BJ (cell line): ENCODE data around the gene TMEM14A. TPM values are rescaled to one million over a fixed set of nuclear protein-coding genes. Genes with fewer than 3 reads are reported as not detected.

ENCODE experiments used
- CTCF ChIA-PET: fragments of 350-600 bp; formaldehyde crosslinking; extraction: SDS; loops from one replicate; lab custom pipeline; 2021; ENCODE audit warnings: antibody characterized with exemption, inconsistent platforms; lab: Yijun Ruan, JAX
- POLR2A ChIA-PET: fragments of 300-600 bp; sonication (Branson Sonifier 250); formaldehyde crosslinking; extraction: SDS; loops from one replicate; lab custom pipeline; 2021; ENCODE audit warnings: antibody characterized with exemption; lab: Charles Lee
- DNase-seq: peaks from one replicate; pipeline ENCODE4 v3.0.0-alpha.2; 2011; ENCODE audit warnings: low read depth
- H3K27me3 ChIP-seq: 2 replicates; pipeline ENCODE4 v1.6.0; 2011; ENCODE audit warnings: low read length; ENCODE audit not compliant: control insufficient read depth, insufficient read depth
- H3K36me3 ChIP-seq: 2 replicates; pipeline ENCODE4 v1.5.1; 2011; ENCODE audit warnings: low read length; ENCODE audit not compliant: control insufficient read depth, insufficient read depth
- H3K4me3 ChIP-seq: 2 replicates; pipeline ENCODE4 v1.5.1; 2011; ENCODE audit warnings: low read depth, mild to moderate bottlenecking, control low read depth, low read length
- CTCF ChIP-seq: IDR thresholded peaks from 2 replicates; pipeline ENCODE4 v1.5.1; 2011; ENCODE audit warnings: low read depth, mild to moderate bottlenecking, control low read depth, inconsistent platforms, low read length, moderate library complexity; ENCODE audit not compliant: insufficient read depth
- polyA plus RNA-seq: library from polyadenylated mRNA; depleted of rRNA; stranded (reverse); fragments of >200 nt; gene quantifications from 2 replicates; pipeline ENCODE4 v1.2.3, GENCODE V29; 2011

The TMEM14A gene
- polyA plus RNA-seq, 1 experiment, result 20.4 TPM

- CTCF ChIA-PET, result no interaction called here
- POLR2A ChIA-PET, result no interaction called here
These were observed 47.6 kb downstream of the TMEM14A start for GRCh38 chr6:52718550-52718949.

GRCh38 chr6:52720321-52720720 lies 49.4 kb downstream of the TMEM14A start:
- Histone ChIP-seq H3K36me3 (no peaks in the 10 kb centered on the region), H3K27me3 (no peaks in the 10 kb centered on the region), H3K4me3 (no peak overlapping the region)
- ChIA-PET CTCF (no interaction called here), POLR2A (no interaction called here)
- no peak for DNase-seq
- TF ChIP-seq CTCF, result no peak

More at GRCh38 chr6:52718550-52718949, 47.6 kb downstream of the TMEM14A start:
- no peaks in the 10 kb centered on the region for H3K36me3 ChIP-seq
- H3K27me3 ChIP-seq, result no peaks in the 10 kb centered on the region
- TF ChIP-seq CTCF, result no peak
- no peak for DNase-seq
- no peak overlapping the region for H3K4me3 ChIP-seq

GRCh38 chr6:52724042-52724405 lies 53.1 kb downstream of the TMEM14A start:
- no peaks in the 10 kb centered on the region for H3K36me3 ChIP-seq
- no peak for TF ChIP-seq CTCF
- ChIA-PET CTCF (interaction anchor here (0.6 to 2.3 kb wide), 6 partner anchors 8 to 177 kb away, joined by 3 to 8 read pairs (median 3); no protein-coding TSS in a partner anchor), POLR2A (no interaction called here)
- no peak overlapping the region for H3K4me3 ChIP-seq
- no peaks in the 10 kb centered on the region for H3K27me3 ChIP-seq
- peak; percentile 29 for DNase-seq

- DNase-seq, result peak; percentile 15
- peak; percentile 74 for TF ChIP-seq CTCF
- ChIA-PET POLR2A (no interaction called here), CTCF (interaction anchor here (0.6 to 2.3 kb wide), 8 partner anchors 8 to 270 kb away, joined by 3 to 8 read pairs (median 4); partner anchors contain the start of gene GSTA4)
- Histone ChIP-seq H3K4me3 (no peak overlapping the region), H3K27me3 (no peaks in the 10 kb centered on the region), H3K36me3 (no peaks in the 10 kb centered on the region)
These were observed 53.7 kb downstream of the TMEM14A start for GRCh38 chr6:52724406-52725121.

- no peak for TF ChIP-seq CTCF
- H3K4me3 ChIP-seq, result no peak overlapping the region
- POLR2A ChIA-PET, result no interaction called here
- no peak for DNase-seq
- no peaks in the 10 kb centered on the region for H3K27me3 ChIP-seq
- no peaks in the 10 kb centered on the region for H3K36me3 ChIP-seq
- CTCF ChIA-PET, result interaction anchor here (0.6 to 2.3 kb wide), 5 partner anchors 19 to 270 kb away, joined by 3 to 8 read pairs (median 4); partner anchors contain the start of gene GSTA4
These were observed 54.2 kb downstream of the TMEM14A start for GRCh38 chr6:52725143-52725534.
